GM12801 (cell line): Measurements from ENCODE around the gene ZDHHC1.

Source experiments
- TF ChIP-seq, protein P1 (sequence below): IDR thresholded peaks from one replicate; pipeline ENCODE4 v1.5.1; 2011; ENCODE audit warnings: control low read depth; ENCODE audit not compliant: insufficient read length; ENCODE audit errors: extremely low read depth

The ZDHHC1 gene

DNA sequence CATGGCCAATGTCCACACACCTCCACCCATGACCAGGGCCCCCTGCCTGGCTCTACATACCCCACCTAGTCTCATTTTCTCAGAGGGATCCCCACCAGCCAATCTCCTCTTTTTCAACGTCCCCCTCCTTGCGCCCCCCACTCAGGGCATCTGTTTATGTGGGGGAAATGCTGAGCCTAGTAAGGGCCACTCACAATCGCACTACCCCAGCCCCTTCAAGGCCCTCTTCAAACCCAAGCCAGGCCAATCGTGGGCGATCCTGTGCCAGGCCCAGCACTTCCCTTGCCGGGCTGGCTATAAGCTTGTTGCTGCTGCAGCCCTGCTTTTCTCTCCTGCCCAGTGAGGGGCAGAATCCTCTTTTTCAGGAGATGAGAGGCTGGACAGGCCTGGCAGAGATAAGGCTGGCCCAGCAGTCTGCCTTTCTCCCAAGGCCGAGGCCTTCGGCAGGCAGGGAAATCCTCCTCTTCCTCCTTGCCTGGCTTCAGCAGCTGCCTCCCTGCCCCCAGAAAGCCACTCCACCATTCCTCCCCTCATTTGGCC lies 30.8 kb upstream of the ZDHHC1 start:
- TF ChIP-seq, protein P1, sequence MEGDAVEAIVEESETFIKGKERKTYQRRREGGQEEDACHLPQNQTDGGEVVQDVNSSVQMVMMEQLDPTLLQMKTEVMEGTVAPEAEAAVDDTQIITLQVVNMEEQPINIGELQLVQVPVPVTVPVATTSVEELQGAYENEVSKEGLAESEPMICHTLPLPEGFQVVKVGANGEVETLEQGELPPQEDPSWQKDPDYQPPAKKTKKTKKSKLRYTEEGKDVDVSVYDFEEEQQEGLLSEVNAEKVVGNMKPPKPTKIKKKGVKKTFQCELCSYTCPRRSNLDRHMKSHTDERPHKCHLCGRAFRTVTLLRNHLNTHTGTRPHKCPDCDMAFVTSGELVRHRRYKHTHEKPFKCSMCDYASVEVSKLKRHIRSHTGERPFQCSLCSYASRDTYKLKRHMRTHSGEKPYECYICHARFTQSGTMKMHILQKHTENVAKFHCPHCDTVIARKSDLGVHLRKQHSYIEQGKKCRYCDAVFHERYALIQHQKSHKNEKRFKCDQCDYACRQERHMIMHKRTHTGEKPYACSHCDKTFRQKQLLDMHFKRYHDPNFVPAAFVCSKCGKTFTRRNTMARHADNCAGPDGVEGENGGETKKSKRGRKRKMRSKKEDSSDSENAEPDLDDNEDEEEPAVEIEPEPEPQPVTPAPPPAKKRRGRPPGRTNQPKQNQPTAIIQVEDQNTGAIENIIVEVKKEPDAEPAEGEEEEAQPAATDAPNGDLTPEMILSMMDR, result no peak

DNA sequence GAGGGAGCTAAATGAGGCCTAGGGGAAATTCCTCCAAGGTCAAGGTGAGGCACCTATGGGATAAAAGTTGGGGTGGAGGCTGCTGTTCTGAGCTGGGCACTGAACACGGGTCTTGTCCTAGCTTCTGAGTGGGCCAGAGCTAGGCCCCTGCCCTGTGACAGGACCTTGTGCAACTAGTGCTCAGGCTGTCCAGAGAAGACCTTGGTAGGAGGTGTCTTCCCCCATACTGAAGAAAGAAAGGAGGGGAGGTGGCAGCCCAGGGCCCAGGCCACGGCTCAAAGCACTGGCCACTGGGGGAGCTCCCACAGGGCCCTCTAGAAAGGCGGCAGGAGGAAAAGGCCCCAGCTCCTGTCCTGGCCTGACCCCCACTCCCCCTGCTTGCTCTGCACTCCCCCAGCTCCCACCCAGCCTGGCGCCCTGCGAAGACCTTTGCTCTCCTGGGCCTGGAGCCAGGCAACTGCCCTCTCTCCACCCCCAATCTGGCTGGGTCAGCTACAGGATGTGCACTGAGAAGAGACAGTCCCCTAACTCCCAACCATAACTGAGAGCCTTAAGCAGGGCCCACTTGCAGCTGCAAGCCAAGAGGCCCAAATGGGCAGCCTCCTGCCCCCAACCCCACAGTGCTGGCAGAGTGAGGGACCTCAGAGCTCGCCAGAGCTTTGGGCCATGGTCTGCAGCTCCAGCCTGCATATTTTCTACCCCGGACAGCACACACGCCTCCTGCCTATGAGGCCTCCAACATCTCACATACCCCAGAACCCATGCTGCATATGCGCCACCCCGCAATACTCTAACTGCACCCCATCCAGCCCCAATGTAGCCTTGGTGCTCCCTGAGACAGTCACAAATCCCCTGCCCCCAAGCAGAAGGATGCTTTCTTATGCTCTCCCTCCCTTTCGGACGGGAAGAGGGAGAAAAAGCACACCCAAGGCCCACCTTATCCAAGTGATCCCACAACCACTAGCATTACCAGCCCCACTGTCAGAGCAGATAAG lies 29.9 kb upstream of the ZDHHC1 start:
- TF ChIP-seq, protein P1, result no peak

DNA sequence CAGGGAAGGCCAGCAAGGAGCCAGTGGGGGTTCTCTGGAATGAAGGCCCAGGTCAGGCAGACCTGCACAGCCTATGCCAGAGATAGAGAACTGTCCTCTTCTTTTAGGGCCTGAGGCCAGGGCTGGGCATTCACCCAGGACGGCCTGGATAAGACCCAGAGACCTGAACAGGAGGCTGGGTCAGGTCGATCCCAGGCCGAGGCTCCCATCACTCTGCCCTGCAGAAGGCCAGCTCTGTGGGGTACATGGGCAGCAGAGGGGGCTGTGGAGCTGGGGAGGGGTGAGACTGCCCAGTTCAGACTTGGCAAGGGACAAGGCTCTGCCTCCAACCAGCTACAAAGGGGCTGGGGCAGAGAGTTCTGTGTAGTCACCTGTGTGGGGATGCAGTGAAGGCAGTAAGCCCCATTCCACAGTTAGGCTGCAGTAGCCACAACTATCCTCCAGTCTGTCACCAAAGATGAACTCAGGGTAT lies 29.2 kb upstream of the ZDHHC1 start:
- TF ChIP-seq, protein P1, result no peak

DNA sequence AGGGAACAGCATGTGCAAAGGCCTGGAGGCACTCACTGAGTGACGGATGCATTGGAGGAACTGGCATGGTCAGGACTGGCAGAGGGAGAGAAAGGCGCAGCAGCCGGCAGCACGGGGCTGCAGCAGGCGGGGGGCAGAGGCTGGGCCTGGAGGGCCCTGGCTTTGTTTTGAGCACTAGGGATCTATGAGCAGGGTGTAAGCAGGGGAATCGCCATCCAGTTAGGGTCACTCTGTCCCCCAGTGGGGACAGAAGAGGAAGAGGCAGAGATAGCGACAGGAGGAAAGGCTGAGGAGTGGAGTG lies 28.8 kb upstream of the ZDHHC1 start:
- TF ChIP-seq, protein P1, result no peak

DNA sequence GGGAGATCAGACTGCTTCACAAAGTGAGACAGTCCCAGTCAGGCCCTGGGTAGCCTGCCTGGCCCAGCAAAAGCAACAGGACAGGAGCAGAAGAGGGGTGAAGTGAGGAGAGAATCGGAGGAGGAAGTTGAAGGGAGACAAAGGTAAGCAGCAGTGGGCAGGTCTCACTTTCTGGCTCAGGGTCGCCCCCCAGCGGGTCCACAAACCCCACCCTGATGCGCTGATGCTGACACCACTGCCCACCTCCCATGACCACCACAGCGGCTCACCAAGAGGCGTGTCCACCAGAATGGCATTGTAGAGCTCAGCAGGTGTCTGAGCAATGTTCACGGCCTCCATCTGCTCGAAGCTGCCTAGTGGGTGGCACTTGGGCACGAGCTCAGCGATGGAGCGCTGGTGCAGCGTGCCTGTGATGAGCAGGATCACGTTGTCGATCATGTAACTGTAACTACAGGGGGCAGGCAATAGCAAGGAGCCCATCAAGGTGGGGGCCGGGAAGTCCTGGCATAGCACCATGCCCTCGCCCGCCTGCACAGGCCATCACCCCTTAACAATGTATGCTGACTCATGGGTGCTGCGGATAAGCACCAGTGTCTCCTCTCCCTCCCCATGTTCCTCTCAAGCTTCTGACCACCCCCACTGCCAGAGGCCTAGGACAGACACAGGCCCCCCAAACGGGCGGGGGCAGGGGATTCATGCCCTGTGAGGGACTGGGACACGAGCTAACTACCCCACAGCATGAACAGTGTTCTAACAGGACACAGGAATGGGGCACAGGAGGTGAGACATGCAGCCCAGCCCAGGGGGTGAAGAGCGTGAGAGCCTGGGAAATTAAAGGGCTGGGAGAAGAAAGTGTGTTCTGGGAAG lies 28.2 kb upstream of the ZDHHC1 start:
- TF ChIP-seq, protein P1, result no peak

DNA sequence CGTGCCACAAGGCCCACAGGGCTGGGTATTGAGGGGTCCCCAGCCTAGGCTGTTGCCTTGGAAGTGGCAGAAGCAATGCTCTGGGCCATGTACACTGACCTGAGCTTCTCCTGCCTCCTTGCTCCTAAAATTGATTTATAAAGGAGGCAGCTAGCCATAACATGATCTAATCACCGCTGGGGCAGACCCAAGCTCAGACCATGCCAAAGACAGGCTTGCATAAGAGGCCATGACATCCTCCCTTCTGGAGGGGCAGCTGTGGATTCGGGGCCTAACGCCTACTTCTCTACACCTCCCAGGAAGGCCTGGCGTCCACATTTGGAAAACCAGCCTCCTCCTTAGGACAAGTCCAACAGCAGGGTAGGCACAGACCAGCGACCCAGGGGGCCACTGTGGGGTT lies 27.0 kb upstream of the ZDHHC1 start:
- TF ChIP-seq, protein P1, result no peak
